NB4 (cell line): ENCODE data around the gene ARHGAP24.

ENCODE experiments used
- MYC ChIP-seq: IDR thresholded peaks from 2 replicates; pipeline ENCODE4 v1.6.1; 2011; ENCODE audit warnings: low read depth, low read length
- POLR2A ChIP-seq: IDR thresholded peaks from 2 replicates; pipeline ENCODE4 v1.6.1; 2011; ENCODE audit warnings: mild to moderate bottlenecking; ENCODE audit not compliant: insufficient read length; ENCODE audit errors: extremely low read depth
- TF ChIP-seq, protein P1 (sequence below): IDR thresholded peaks from one replicate; pipeline ENCODE4 v1.5.1; 2012; ENCODE audit warnings: low read depth, low read length
- TF ChIP-seq, protein P2 (sequence below): IDR thresholded peaks from 2 replicates; pipeline ENCODE4 v1.6.1; 2011; ENCODE audit warnings: low read depth, low read length

DNA sequence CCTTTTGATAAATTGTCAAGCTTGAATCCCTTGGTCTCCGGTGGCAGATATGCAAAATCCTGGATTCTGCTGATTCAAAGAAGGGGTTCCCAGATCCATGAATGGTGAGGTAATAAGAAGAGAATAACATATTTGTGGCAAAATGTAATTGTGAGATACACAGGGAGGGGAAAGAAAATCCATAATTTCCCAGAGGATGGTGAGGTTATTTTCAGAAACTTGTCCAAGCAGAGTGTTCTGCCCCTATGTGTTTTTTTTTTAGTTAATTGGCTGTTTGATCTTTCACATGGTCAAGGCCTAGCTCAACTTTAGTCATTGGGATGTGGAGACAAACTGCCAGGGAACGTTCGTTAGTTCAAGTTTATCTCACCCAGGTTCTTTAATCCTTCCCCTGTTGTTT is 476.1 kb downstream of the ARHGAP24 start:
- TF ChIP-seq POLR2A (no peak), MYC (no peak)
- TF ChIP-seq, protein P1, sequence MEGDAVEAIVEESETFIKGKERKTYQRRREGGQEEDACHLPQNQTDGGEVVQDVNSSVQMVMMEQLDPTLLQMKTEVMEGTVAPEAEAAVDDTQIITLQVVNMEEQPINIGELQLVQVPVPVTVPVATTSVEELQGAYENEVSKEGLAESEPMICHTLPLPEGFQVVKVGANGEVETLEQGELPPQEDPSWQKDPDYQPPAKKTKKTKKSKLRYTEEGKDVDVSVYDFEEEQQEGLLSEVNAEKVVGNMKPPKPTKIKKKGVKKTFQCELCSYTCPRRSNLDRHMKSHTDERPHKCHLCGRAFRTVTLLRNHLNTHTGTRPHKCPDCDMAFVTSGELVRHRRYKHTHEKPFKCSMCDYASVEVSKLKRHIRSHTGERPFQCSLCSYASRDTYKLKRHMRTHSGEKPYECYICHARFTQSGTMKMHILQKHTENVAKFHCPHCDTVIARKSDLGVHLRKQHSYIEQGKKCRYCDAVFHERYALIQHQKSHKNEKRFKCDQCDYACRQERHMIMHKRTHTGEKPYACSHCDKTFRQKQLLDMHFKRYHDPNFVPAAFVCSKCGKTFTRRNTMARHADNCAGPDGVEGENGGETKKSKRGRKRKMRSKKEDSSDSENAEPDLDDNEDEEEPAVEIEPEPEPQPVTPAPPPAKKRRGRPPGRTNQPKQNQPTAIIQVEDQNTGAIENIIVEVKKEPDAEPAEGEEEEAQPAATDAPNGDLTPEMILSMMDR, result no peak
- TF ChIP-seq, protein P2, sequence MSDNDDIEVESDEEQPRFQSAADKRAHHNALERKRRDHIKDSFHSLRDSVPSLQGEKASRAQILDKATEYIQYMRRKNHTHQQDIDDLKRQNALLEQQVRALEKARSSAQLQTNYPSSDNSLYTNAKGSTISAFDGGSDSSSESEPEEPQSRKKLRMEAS, result no peak
